Measurements from ENCODE around the gene CFAP77. TPM values are rescaled to one million over a fixed set of nuclear protein-coding genes. Genes with fewer than 3 reads are reported as not detected.
A peak's percentile ranks its signal among the peaks of the same experiment; 100 is the strongest.

Gene CFAP77
- total and polyA plus RNA-seq, 2 of the 13 experiments (the other 11 are each of a cell fraction or from before 2014, with no cell fraction given), result not detected

- no peak for TF ChIP-seq ZMAT5 (CRISPR knock-in tag; IDR thresholded peaks at IDR 0.05; ENCODE audit: borderline replicate concordance, low read depth)
- no peak for TF ChIP-seq MZF1 (CRISPR knock-in tag; IDR thresholded peaks at IDR 0.05; ENCODE audit: borderline replicate concordance)
- TF ChIP-seq RCOR2 (CRISPR knock-in tag; IDR thresholded peaks at IDR 0.05), result no peak
- TF ChIP-seq DMTF1 (CRISPR knock-in tag; IDR thresholded peaks at IDR 0.05), result no peak
- TF ChIP-seq RBM39 (IDR thresholded peaks at IDR 0.05; ENCODE audit: low read depth, low read length, poor library complexity, severe bottlenecking), result no peak
- no peak for TF ChIP-seq FUBP1 (CRISPR knock-in tag; IDR thresholded peaks at IDR 0.05; ENCODE audit: borderline replicate concordance)
- no peak for TF ChIP-seq ZNF790 (CRISPR knock-in tag; IDR thresholded peaks at IDR 0.05; ENCODE audit: borderline replicate concordance)
- TF ChIP-seq BCL6 (CRISPR knock-in tag; IDR thresholded peaks at IDR 0.05), result peak; percentile 71
- no peak for TF ChIP-seq ZXDC (CRISPR knock-in tag; IDR thresholded peaks at IDR 0.05)
- TF ChIP-seq ZNF839 (CRISPR knock-in tag; IDR thresholded peaks at IDR 0.05; ENCODE audit: borderline replicate concordance), result no peak
- TF ChIP-seq ZNF598 (CRISPR knock-in tag; IDR thresholded peaks at IDR 0.05; ENCODE audit: borderline replicate concordance), result no peak
- TF ChIP-seq ZBTB4 (CRISPR knock-in tag; IDR thresholded peaks at IDR 0.05; ENCODE audit: borderline replicate concordance), result no peak
- TF ChIP-seq EED (CRISPR knock-in tag; IDR thresholded peaks at IDR 0.05), result no peak
- TF ChIP-seq ZNF777 (CRISPR knock-in tag; IDR thresholded peaks at IDR 0.05), result no peak
- no peak for TF ChIP-seq SMC3 (IDR thresholded peaks at IDR 0.05; ENCODE audit: low read length)
- TF ChIP-seq CSRNP2 (CRISPR knock-in tag; conservative IDR thresholded peaks at IDR 0.05; ENCODE audit: low read depth), result no peak
Observed at GRCh38 chr9:132406554-132407122, 3.4 kb upstream of the CFAP77 start, which contains the start of gene TTF1 (continued).
